Measurements from ENCODE around the gene RYR2. TPM values are rescaled to one million over a fixed set of nuclear protein-coding genes. Genes with fewer than 3 reads are reported as not detected.

Gene RYR2
- total and polyA plus RNA-seq, 3 donors from 2014 or later = 5.4 to 9.5 (median 9.1) TPM

- intact Hi-C loops (cut with DNase I; ENCODE audit: low total_unique reads) = no loop called here
- Histone ChIP-seq H3K9me3 (no peaks in the 10 kb centered on the region), H3K36me3 (ENCODE audit: low read depth, missing control alignments) (no peaks in the 10 kb centered on the region), H3K4me1 (no peaks in the 10 kb centered on the region), H3K27me3 (no peaks in the 10 kb centered on the region), H3K4me3 (no peak overlapping the region), H3K27ac (no peak overlapping the region)
- no peak for DNase-seq
- TF ChIP-seq, protein P1, sequence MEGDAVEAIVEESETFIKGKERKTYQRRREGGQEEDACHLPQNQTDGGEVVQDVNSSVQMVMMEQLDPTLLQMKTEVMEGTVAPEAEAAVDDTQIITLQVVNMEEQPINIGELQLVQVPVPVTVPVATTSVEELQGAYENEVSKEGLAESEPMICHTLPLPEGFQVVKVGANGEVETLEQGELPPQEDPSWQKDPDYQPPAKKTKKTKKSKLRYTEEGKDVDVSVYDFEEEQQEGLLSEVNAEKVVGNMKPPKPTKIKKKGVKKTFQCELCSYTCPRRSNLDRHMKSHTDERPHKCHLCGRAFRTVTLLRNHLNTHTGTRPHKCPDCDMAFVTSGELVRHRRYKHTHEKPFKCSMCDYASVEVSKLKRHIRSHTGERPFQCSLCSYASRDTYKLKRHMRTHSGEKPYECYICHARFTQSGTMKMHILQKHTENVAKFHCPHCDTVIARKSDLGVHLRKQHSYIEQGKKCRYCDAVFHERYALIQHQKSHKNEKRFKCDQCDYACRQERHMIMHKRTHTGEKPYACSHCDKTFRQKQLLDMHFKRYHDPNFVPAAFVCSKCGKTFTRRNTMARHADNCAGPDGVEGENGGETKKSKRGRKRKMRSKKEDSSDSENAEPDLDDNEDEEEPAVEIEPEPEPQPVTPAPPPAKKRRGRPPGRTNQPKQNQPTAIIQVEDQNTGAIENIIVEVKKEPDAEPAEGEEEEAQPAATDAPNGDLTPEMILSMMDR (IDR thresholded peaks at IDR 0.05) = no peak
- no peak for TF ChIP-seq POLR2A (IDR thresholded peaks at IDR 0.05)
- WGBS, 2 donors = 81 to 86% methylated on average over 4 of the region's 4 CpGs
Measured at GRCh38 chr1:237774246-237774645, 732.3 kb downstream of the RYR2 start.

GRCh38 chr1:237779356-237779755 is 737.4 kb downstream of the RYR2 start:
- no peak for DNase-seq
- WGBS, 2 donors = 62 to 64% methylated on average over 3 of the region's 3 CpGs
- TF ChIP-seq, protein P1 (IDR thresholded peaks at IDR 0.05) = no peak
- TF ChIP-seq POLR2A (IDR thresholded peaks at IDR 0.05) = no peak
- intact Hi-C loops (cut with DNase I; ENCODE audit: low total_unique reads) = no loop called here
- Histone ChIP-seq H3K36me3 (ENCODE audit: low read depth, missing control alignments) (no peaks in the 10 kb centered on the region), H3K4me3 (no peak overlapping the region), H3K4me1 (no peaks in the 10 kb centered on the region), H3K27ac (no peak overlapping the region), H3K9me3 (no peaks in the 10 kb centered on the region), H3K27me3 (no peaks in the 10 kb centered on the region)

DNA sequence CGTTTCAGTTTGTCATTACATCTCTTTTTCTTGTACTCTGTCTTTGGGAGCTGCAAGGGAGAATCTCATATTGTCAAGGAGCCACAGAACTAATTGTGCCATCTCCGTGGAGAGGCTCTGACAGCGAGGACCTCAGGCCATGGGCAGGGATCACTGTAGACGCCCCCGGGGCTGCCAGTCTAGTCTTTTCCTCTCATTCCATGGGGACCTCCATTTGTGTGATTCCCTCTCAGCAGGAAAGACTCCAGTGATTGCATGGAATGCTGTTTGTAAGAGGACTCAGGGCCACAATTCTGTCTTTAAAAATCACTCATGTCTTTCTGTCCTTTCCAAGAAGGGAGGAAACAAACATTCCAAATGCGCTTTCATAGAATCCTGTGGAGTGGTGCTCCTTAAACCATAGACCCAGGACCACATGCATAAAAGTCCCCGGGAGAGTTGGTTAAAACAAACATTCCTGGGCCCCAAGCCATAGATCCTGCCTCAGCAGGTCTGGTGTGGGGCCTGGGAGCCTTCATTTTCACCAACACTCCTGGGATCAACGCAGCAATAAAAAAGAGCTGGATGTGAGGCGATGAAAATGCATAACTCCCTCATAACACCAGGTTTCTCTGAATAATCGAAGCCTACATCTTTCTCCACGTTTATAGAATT is 744.2 kb downstream of the RYR2 start:
- H3K4me1 ChIP-seq = no peaks in the 10 kb centered on the region
- H3K9me3 ChIP-seq = no peaks in the 10 kb centered on the region
- no peak overlapping the region for H3K27ac ChIP-seq
- no peak for TF ChIP-seq POLR2A (IDR thresholded peaks at IDR 0.05)
- TF ChIP-seq, protein P1 (IDR thresholded peaks at IDR 0.05) = no peak
- H3K36me3 ChIP-seq (ENCODE audit: low read depth, missing control alignments) = no peaks in the 10 kb centered on the region
- WGBS, 2 donors = 94 to 95% methylated on average over 11 of the region's 11 CpGs
- no peak overlapping the region for H3K4me3 ChIP-seq
- no peaks in the 10 kb centered on the region for H3K27me3 ChIP-seq
- no peak for DNase-seq
- intact Hi-C loops (cut with DNase I; ENCODE audit: low total_unique reads) = no loop called here

- Histone ChIP-seq H3K9me3 (no peaks in the 10 kb centered on the region), H3K4me1 (no peaks in the 10 kb centered on the region), H3K36me3 (ENCODE audit: low read depth, missing control alignments) (no peaks in the 10 kb centered on the region), H3K27ac (no peak overlapping the region), H3K27me3 (no peaks in the 10 kb centered on the region), H3K4me3 (no peak overlapping the region)
- WGBS, 2 donors = 79 to 92% methylated on average over 3 of the region's 3 CpGs
- intact Hi-C loops (cut with DNase I; ENCODE audit: low total_unique reads) = no loop called here
- TF ChIP-seq, protein P1 (IDR thresholded peaks at IDR 0.05) = no peak
- no peak for TF ChIP-seq POLR2A (IDR thresholded peaks at IDR 0.05)
- DNase-seq = no peak
Measured at GRCh38 chr1:237788069-237788468, 746.1 kb downstream of the RYR2 start.

GRCh38 chr1:237789619-237790018 is 747.6 kb downstream of the RYR2 start:
- intact Hi-C loops (cut with DNase I; ENCODE audit: low total_unique reads) = no loop called here
- H3K9me3 ChIP-seq = no peaks in the 10 kb centered on the region
- H3K4me1 ChIP-seq = no peaks in the 10 kb centered on the region
- H3K4me3 ChIP-seq = no peak overlapping the region
- H3K27me3 ChIP-seq = no peaks in the 10 kb centered on the region
- TF ChIP-seq POLR2A (IDR thresholded peaks at IDR 0.05) = no peak
- TF ChIP-seq, protein P1 (IDR thresholded peaks at IDR 0.05) = no peak
- DNase-seq = no peak
- no peak overlapping the region for H3K27ac ChIP-seq
- no peaks in the 10 kb centered on the region for H3K36me3 ChIP-seq (ENCODE audit: low read depth, missing control alignments)
- WGBS, 2 donors = 62 to 76% methylated on average over 5 of the region's 5 CpGs
